T-cell (primary cell): Measurements from ENCODE around the gene DYNC1LI1. TPM values are rescaled to one million over a fixed set of nuclear protein-coding genes. Genes with fewer than 3 reads are reported as not detected.

ENCODE experiments used
- ATAC-seq, 4 experiments: fragments of 200-7000 bp in 3 of 4; fragments of 150-1000 bp in 1 of 4; cut with Tn5 transposase; replicated peaks in 1 of 4; 1 replicate in 3 of 4; 2 replicates in 1 of 4; pipeline ENCODE4 v1.10.0; 2021; ENCODE audit warnings: moderate library complexity in 3 of 4, mild to moderate bottlenecking in 2 of 4, moderate number of reproducible peaks in 1 of 4
- CTCF ChIA-PET, 2 donors: fragments of 300-600 bp; sonication (Branson Sonifier 250); formaldehyde crosslinking; loops; one replicate each; lab custom pipeline; 2022; ENCODE audit warnings: antibody characterized with exemption in 2 of 2; lab: Charles Lee
- POLR2A ChIA-PET, 2 donors: fragments of 300-600 bp; sonication (Branson Sonifier 250); formaldehyde crosslinking; loops; one replicate each; lab custom pipeline; 2022; ENCODE audit warnings: antibody characterized with exemption in 2 of 2; lab: Charles Lee
- DNase-seq, 35 experiments: peaks; one replicate each; pipeline versions ENCODE4 v3.0.0 to v3.0.0-alpha.2; 2013 to 2023
- H3K27ac ChIP-seq: one replicate; pipeline ENCODE4 v1.5.1; 2013; ENCODE audit warnings: low read length
- H3K27me3 ChIP-seq, 2 experiments: replicated peaks in 1 of 2; 1 replicate in 1 of 2; 2 replicates in 1 of 2; pipeline versions ENCODE4 v1.6.1 to v1.7.0; 2013; ENCODE audit warnings: low read length in 1 of 2, mixed read lengths in 1 of 2; ENCODE audit not compliant: control insufficient read depth in 2 of 2, insufficient read depth in 2 of 2; ENCODE audit errors: extremely low read depth in 1 of 2
- H3K36me3 ChIP-seq, 2 donors: 1 replicate in 1 of 2; 2 replicates in 1 of 2; pipeline versions ENCODE4 v1.6.1 to v1.7.0; 2013; ENCODE audit warnings: low read length in 1 of 2; ENCODE audit not compliant: control insufficient read depth in 2 of 2, insufficient read depth in 1 of 2; ENCODE audit errors: extremely low read depth in 1 of 2
- H3K4me1 ChIP-seq, 2 experiments: 1 replicate in 1 of 2; 2 replicates in 1 of 2; pipeline versions ENCODE4 v1.6.1 to v1.7.0; 2013; ENCODE audit warnings: low read length in 2 of 2, mixed read lengths in 1 of 2; ENCODE audit not compliant: insufficient read depth in 2 of 2, control insufficient read depth in 1 of 2; ENCODE audit errors: extremely low read depth in 1 of 2
- H3K4me3 ChIP-seq, 2 donors: 1 replicate in 1 of 2; 2 replicates in 1 of 2; pipeline versions ENCODE4 v1.5.1 to v1.7.0; 2013; ENCODE audit warnings: mild to moderate bottlenecking in 2 of 2, low read length in 1 of 2, moderate library complexity in 1 of 2; ENCODE audit not compliant: control insufficient read depth in 1 of 2; ENCODE audit errors: extremely low read depth in 1 of 2
- H3K9me3 ChIP-seq: 2 replicates; pipeline ENCODE4 v1.7.0; 2013
- H3K27ac Mint-ChIP-seq, 2 donors: one replicate each; pipeline ENCODE4 v1.8.0; 2020 to 2021; ENCODE audit warnings: mild to moderate bottlenecking in 2 of 2, mixed read lengths in 2 of 2
- H3K27me3 Mint-ChIP-seq, 2 donors: one replicate each; pipeline ENCODE4 v1.8.0; 2021 to 2022; ENCODE audit warnings: mixed read lengths in 2 of 2
- H3K36me3 Mint-ChIP-seq: one replicate; pipeline ENCODE4 v1.8.0; 2021; ENCODE audit warnings: mixed read lengths
- H3K4me1 Mint-ChIP-seq, 3 donors: one replicate each; pipeline ENCODE4 v1.8.0; 2020 to 2022; ENCODE audit warnings: mixed read lengths in 3 of 3, mild to moderate bottlenecking in 1 of 3
- H3K4me3 Mint-ChIP-seq, 3 donors: one replicate each; pipeline ENCODE4 v1.8.0; 2020 to 2022; ENCODE audit warnings: mild to moderate bottlenecking in 3 of 3, mixed read lengths in 3 of 3, moderate library complexity in 3 of 3
- H3K9me3 Mint-ChIP-seq, 3 donors: one replicate each; pipeline ENCODE4 v1.8.0; 2020 to 2022; ENCODE audit warnings: mixed read lengths in 3 of 3
- WGBS: methylation state at CpG from one replicate; pipeline ENCODE4 v1.1.5; 2013; ENCODE audit warnings: missing lambda C conversion rate; ENCODE audit not compliant: insufficient coverage; 5-methylcytosine and 5-hydroxymethylcytosine counted together
- total RNA-seq, 35 experiments: library from RNA in 6 of 35; stranded (reverse) in 6 of 35; fragments of 120-200 nt in 1 of 35; gene quantifications; one replicate each; pipeline versions ENCODE4 v1.2.1 to v1.2.4 and lab custom pipeline; 2013 to 2026

DYNC1LI1 gene
- total RNA-seq, 5 donors from 2014 or later (not counting 1 experiment from before 2014, with no cell fraction given), result 24.7 to 32.6 (median 28.2) TPM

DNA sequence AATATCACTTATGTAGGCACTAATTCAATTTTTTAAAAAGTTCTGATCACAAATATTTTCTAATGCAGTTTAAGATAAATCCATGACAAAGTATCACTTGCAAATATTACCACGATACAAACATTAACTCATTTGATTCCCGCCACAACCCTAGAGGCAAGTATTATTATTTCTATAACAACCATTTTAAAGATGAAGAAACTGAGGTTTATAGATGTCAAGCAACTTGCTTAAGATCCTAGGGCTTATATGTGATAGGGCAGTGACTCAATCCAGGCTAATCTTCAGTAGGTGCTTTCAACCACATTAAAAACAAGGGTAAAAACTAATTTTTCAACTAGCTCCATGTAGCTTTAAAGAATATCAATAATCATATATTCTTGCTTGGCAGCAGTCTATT lies 1.7 kb downstream of the DYNC1LI1 start:
- Mint-ChIP-seq H3K9me3 (no peaks in the 10 kb centered on the region), H3K4me3 (peak overlapping the region; percentile 89 to 90 (median 89)), H3K4me1 (peaks cover 26 to 49% (median 42%) of the 10 kb centered on the region in 3 donors), H3K27me3 (no peaks in the 10 kb centered on the region), H3K36me3 (peaks cover 11% of the 10 kb centered on the region), H3K27ac (no peak overlapping the region)
- no peak overlapping the region for H3K27ac ChIP-seq
- WGBS, result no CpG with 5 or more reads among the region's 2 CpGs
- ChIA-PET CTCF (interaction anchor here in 1 of 2 donors (0.7 to 1.3 kb wide), 2 partner anchors 111 to 116 kb away, joined by 3 to 7 read pairs; partner anchors contain the start of gene CNOT10), POLR2A (interaction anchor here (0.6 kb wide), 2 partner anchors 136 to 405 kb away, joined by 3 read pairs; no protein-coding TSS in a partner anchor)
- ATAC-seq (no peak), DNase-seq (no peak)
- peaks cover 12 to 15% of the 10 kb centered on the region in 2 experiments for H3K4me1 ChIP-seq
- H3K4me3 ChIP-seq, result no peak overlapping the region
- no peaks in the 10 kb centered on the region for H3K27me3 ChIP-seq
- H3K36me3 ChIP-seq, result peaks cover 4 to 5% of the 10 kb centered on the region in 2 donors
- no peaks in the 10 kb centered on the region for H3K9me3 ChIP-seq

DNA sequence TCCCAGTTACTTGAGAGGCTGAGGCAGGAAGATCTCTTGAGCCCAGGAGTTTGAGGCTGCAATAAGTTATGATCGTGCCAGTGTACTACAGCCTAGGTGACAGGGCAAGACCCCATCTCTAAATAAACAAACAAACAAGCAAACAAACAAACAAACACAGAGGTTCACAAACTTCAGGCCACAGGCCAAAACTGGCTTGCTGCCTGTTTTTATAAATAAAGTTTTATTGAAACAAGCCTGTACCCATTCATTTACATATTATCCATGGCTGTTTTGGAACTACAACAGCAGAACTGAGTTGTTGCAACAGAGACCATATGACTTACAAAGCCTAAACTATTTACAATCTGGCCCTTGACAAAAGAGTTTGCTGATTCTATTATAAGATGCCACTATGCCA lies 6.5 kb downstream of the DYNC1LI1 start:
- Histone ChIP-seq H3K27me3 (no peaks in the 10 kb centered on the region), H3K9me3 (no peaks in the 10 kb centered on the region), H3K36me3 (peaks cover 5 to 8% of the 10 kb centered on the region in 2 donors), H3K27ac (no peak overlapping the region), H3K4me3 (no peak overlapping the region), H3K4me1 (peaks cover 7 to 12% of the 10 kb centered on the region in 2 experiments)
- peaks cover 28% of the 10 kb centered on the region for H3K36me3 Mint-ChIP-seq
- no peaks in the 10 kb centered on the region for H3K27me3 Mint-ChIP-seq
- no peak overlapping the region for H3K27ac Mint-ChIP-seq
- ChIA-PET CTCF (no interaction called here), POLR2A (no interaction called here)
- peaks cover 41 to 58% (median 57%) of the 10 kb centered on the region in 3 donors for H3K4me1 Mint-ChIP-seq
- no peak for DNase-seq
- H3K9me3 Mint-ChIP-seq, result no peaks in the 10 kb centered on the region
- WGBS, result no CpG with 5 or more reads among the region's 1 CpG
- no peak for ATAC-seq
- H3K4me3 Mint-ChIP-seq, result no peak overlapping the region

DNA sequence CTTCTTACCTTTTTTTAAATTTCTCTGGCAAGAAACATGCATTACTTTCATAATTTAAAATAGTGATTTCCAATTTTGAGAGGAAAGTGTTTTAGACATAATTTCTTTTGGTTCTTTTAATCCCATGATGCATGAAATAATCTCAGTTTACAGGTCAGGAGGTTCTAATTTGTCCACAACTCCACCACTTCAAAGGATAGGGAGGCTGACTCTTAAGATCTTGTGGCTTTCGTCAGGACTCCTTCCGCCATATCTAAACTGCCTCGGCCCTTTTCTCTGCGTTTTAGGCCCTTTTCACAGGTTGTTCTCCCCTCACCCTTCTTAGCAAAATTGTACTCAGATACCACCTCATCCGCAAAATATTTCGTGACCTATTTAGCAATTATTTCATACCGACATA lies 8.0 kb downstream of the DYNC1LI1 start:
- Histone ChIP-seq H3K27me3 (no peaks in the 10 kb centered on the region), H3K36me3 (peaks cover 5 to 8% of the 10 kb centered on the region in 2 donors), H3K9me3 (no peaks in the 10 kb centered on the region), H3K4me3 (no peak overlapping the region), H3K27ac (no peak overlapping the region), H3K4me1 (peaks cover 0 to 8% of the 10 kb centered on the region in 2 experiments)
- POLR2A ChIA-PET, result no interaction called here
- H3K4me3 Mint-ChIP-seq, result no peak overlapping the region
- peaks cover 28% of the 10 kb centered on the region for H3K36me3 Mint-ChIP-seq
- H3K27ac Mint-ChIP-seq, result no peak overlapping the region
- H3K9me3 Mint-ChIP-seq, result no peaks in the 10 kb centered on the region
- WGBS, result 92% methylated on average over 7 of the region's 7 CpGs
- H3K4me1 Mint-ChIP-seq, result peaks cover 37 to 45% (median 44%) of the 10 kb centered on the region in 3 donors
- CTCF ChIA-PET, result no interaction called here
- ATAC-seq (no peak), DNase-seq (no peak)
- no peaks in the 10 kb centered on the region for H3K27me3 Mint-ChIP-seq

DNA sequence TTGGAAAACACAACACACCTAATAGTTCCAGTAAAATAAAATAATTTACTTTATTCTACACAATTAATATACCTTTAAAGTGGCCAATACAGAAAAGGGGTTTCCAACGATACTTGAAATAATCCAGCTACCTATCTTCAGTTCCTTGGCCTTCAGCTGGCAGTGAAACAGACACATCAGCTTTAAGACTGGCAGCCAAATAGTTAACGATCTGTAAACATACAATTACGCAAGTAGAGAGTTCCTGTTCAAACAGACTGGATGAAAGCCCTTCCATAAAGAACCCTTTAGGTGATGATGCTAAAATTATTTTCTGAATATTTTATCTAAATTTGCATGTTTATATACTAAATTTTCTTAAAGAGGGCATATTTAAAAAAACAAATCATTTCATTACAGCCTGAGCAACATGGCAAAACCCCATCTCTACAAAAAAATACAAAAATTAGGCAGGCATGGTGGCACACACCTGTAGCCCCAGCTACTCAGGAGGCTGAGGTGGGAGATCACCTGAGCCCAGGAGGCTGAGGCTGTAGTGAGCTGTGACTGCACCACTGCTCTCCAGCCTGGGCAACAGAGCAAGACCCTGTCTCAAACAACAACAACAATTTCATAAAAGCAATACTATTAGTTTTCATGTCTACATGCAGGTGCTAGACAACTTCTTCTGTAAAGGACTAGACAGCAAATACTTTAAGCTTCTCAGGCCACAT lies 12.9 kb downstream of the DYNC1LI1 start:
- peaks cover 0 to 3% of the 10 kb centered on the region in 2 donors for H3K36me3 ChIP-seq
- no peak overlapping the region for H3K27ac ChIP-seq
- peaks cover 0 to 5% of the 10 kb centered on the region in 2 experiments for H3K4me1 ChIP-seq
- WGBS, result no CpG with 5 or more reads among the region's 3 CpGs
- CTCF ChIA-PET, result no interaction called here
- H3K36me3 Mint-ChIP-seq, result peaks cover 17% of the 10 kb centered on the region
- no peaks in the 10 kb centered on the region for H3K9me3 Mint-ChIP-seq
- no peak overlapping the region for H3K4me3 ChIP-seq
- H3K27me3 Mint-ChIP-seq, result no peaks in the 10 kb centered on the region
- peaks cover 41 to 59% (median 50%) of the 10 kb centered on the region in 3 donors for H3K4me1 Mint-ChIP-seq
- POLR2A ChIA-PET, result interaction anchor here in 1 of 2 donors (0.8 kb wide), 1 partner anchor 815 kb away, joined by 4 read pairs; no protein-coding TSS in a partner anchor
- ATAC-seq, result no peak
- H3K27ac Mint-ChIP-seq, result no peak overlapping the region
- no peaks in the 10 kb centered on the region for H3K27me3 ChIP-seq
- H3K4me3 Mint-ChIP-seq, result no peak overlapping the region
- H3K9me3 ChIP-seq, result no peaks in the 10 kb centered on the region
- DNase-seq, result no peak

DNA sequence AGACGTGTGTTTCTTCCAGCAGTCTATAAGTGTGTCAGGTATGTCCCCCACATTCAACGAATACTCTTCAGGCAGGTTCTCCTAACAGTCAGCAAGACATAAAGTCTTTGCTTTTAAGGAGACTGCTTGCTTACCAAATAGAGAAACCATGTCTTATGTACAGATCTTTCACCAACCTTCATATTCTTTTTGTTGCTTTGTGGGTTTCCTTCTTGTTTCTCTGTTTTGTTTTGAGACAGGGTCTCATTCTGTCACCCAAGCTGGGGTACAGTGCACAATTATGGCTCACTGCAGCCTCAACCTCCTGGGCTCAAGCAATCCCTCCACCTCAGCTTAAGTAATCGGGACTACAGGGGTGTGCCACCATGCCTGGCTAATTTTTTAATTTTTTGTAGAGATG lies 14.3 kb downstream of the DYNC1LI1 start:
- H3K4me3 ChIP-seq, result no peak overlapping the region
- no peaks in the 10 kb centered on the region for H3K27me3 Mint-ChIP-seq
- H3K27ac Mint-ChIP-seq, result no peak overlapping the region
- no peaks in the 10 kb centered on the region for H3K27me3 ChIP-seq
- no peak for ATAC-seq
- H3K4me1 ChIP-seq, result no peaks in the 10 kb centered on the region
- peaks cover 13% of the 10 kb centered on the region for H3K36me3 Mint-ChIP-seq
- DNase-seq, result no peak
- CTCF ChIA-PET, result interaction anchor here in 1 of 2 donors (0.6 kb wide), 1 partner anchor 136 kb away, joined by 5 read pairs; no protein-coding TSS in a partner anchor
- no peak overlapping the region for H3K27ac ChIP-seq
- no peaks in the 10 kb centered on the region for H3K9me3 ChIP-seq
- no peak overlapping the region for H3K4me3 Mint-ChIP-seq
- H3K4me1 Mint-ChIP-seq, result peaks cover 51 to 63% (median 57%) of the 10 kb centered on the region in 3 donors
- POLR2A ChIA-PET, result interaction anchor here (0.5 to 0.6 kb wide), 2 partner anchors 38 to 1878 kb away, joined by 3 to 6 read pairs; no protein-coding TSS in a partner anchor
- no peaks in the 10 kb centered on the region for H3K9me3 Mint-ChIP-seq
- WGBS, result 90% methylated on average over 2 of the region's 3 CpGs
- peaks cover 0 to 3% of the 10 kb centered on the region in 2 donors for H3K36me3 ChIP-seq

DNA sequence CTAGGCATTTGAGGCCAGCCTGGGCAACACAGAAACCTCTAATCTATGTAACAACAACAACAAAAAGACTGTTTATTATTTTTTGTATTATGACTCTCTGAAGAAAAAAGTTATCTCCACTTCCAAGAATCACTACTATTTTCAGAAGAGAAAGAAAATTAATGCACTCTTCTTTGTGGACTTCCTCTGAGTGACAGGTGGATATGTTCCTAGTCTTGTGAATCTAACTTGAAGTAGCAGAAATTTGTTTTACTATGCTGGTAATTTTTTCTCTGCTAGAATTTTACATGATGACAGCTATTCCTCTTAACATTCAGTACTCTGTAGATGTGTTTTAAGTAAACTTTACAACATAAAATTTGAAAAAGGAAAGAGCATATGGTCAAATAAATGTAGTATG lies 16.7 kb downstream of the DYNC1LI1 start:
- Mint-ChIP-seq H3K27me3 (no peaks in the 10 kb centered on the region), H3K4me1 (peaks cover 50 to 63% (median 51%) of the 10 kb centered on the region in 3 donors), H3K27ac (no peak overlapping the region), H3K4me3 (no peak overlapping the region), H3K36me3 (peaks cover 6% of the 10 kb centered on the region), H3K9me3 (no peaks in the 10 kb centered on the region)
- ChIA-PET CTCF (interaction anchor here in 1 of 2 donors (0.7 kb wide), 1 partner anchor 826 kb away, joined by 3 read pairs; no protein-coding TSS in a partner anchor), POLR2A (no interaction called here)
- Histone ChIP-seq H3K4me1 (no peaks in the 10 kb centered on the region), H3K27ac (no peak overlapping the region), H3K4me3 (no peak overlapping the region), H3K9me3 (no peaks in the 10 kb centered on the region), H3K27me3 (no peaks in the 10 kb centered on the region), H3K36me3 (no peaks in the 10 kb centered on the region)
- DNase-seq (no peak), ATAC-seq (no peak)
